Measurements from ENCODE around the gene PDSS2.
"Not testable (repeated sequence)": the region's sequence is repeated elsewhere in the genome, so short reads cannot be mapped to it uniquely, and the experiment has no call there.

The PDSS2 gene

GRCh38 chr6:107184435-107184834, 274.9 kb downstream of the PDSS2 start:
- Histone ChIP-seq H3K27me3 (ENCODE audit: control insufficient read depth, insufficient read depth, low read length) (no peaks in the 10 kb centered on the region), H3K4me3 (ENCODE audit: low read length) (no peak overlapping the region), H3K9me3 (ENCODE audit: control insufficient read depth, low read length) (no peaks in the 10 kb centered on the region), H3K36me3 (ENCODE audit: control insufficient read depth, insufficient read depth, low read length) (no peaks in the 10 kb centered on the region), H3K9ac (ENCODE audit: low read length) (no peak overlapping the region), H3K4me1 (ENCODE audit: control insufficient read depth, insufficient read depth, low read length) (no peaks in the 10 kb centered on the region)

- Histone ChIP-seq H3K36me3 (ENCODE audit: control insufficient read depth, insufficient read depth, low read length) (no peaks in the 10 kb centered on the region), H3K27me3 (ENCODE audit: control insufficient read depth, insufficient read depth, low read length) (no peaks in the 10 kb centered on the region), H3K4me3 (ENCODE audit: low read length) (no peak overlapping the region), H3K9ac (ENCODE audit: low read length) (no peak overlapping the region), H3K4me1 (ENCODE audit: control insufficient read depth, insufficient read depth, low read length) (no peaks in the 10 kb centered on the region), H3K9me3 (ENCODE audit: control insufficient read depth, low read length) (no peaks in the 10 kb centered on the region)
Measured at GRCh38 chr6:107180099-107180498, 279.3 kb downstream of the PDSS2 start.

GRCh38 chr6:107179004-107179403, 280.4 kb downstream of the PDSS2 start:
- Histone ChIP-seq H3K36me3 (ENCODE audit: control insufficient read depth, insufficient read depth, low read length) (no peaks in the 10 kb centered on the region), H3K9ac (ENCODE audit: low read length) (no peak overlapping the region), H3K4me1 (ENCODE audit: control insufficient read depth, insufficient read depth, low read length) (no peaks in the 10 kb centered on the region), H3K27me3 (ENCODE audit: control insufficient read depth, insufficient read depth, low read length) (no peaks in the 10 kb centered on the region), H3K9me3 (ENCODE audit: control insufficient read depth, low read length) (no peaks in the 10 kb centered on the region), H3K4me3 (ENCODE audit: low read length) (no peak overlapping the region)

- no peak overlapping the region for H3K4me3 ChIP-seq (ENCODE audit: low read length)
Measured at GRCh38 chr6:107173779-107174178, 285.6 kb downstream of the PDSS2 start.

GRCh38 chr6:107171513-107171912, 287.9 kb downstream of the PDSS2 start:
- H3K9ac ChIP-seq (ENCODE audit: low read length), result no peak overlapping the region
- no peak overlapping the region for H3K4me3 ChIP-seq (ENCODE audit: low read length)

More at GRCh38 chr6:107173779-107174178, 285.6 kb downstream of the PDSS2 start:
- H3K4me1 ChIP-seq (ENCODE audit: control insufficient read depth, insufficient read depth, low read length), result no peaks in the 10 kb centered on the region
- no peaks in the 10 kb centered on the region for H3K36me3 ChIP-seq (ENCODE audit: control insufficient read depth, insufficient read depth, low read length)
- no peaks in the 10 kb centered on the region for H3K9me3 ChIP-seq (ENCODE audit: control insufficient read depth, low read length)
- H3K27me3 ChIP-seq (ENCODE audit: control insufficient read depth, insufficient read depth, low read length), result no peaks in the 10 kb centered on the region
- no peak overlapping the region for H3K9ac ChIP-seq (ENCODE audit: low read length)

GRCh38 chr6:107164299-107164698, 295.1 kb downstream of the PDSS2 start:
- H3K9me3 ChIP-seq (ENCODE audit: control insufficient read depth, low read length); H3K9ac ChIP-seq (ENCODE audit: low read length); H3K4me1 ChIP-seq (ENCODE audit: control insufficient read depth, insufficient read depth, low read length); H3K27me3 ChIP-seq (ENCODE audit: control insufficient read depth, insufficient read depth, low read length); H3K4me3 ChIP-seq (ENCODE audit: low read length); H3K36me3 ChIP-seq (ENCODE audit: control insufficient read depth, insufficient read depth, low read length): not testable (repeated sequence)

More at GRCh38 chr6:107171513-107171912, 287.9 kb downstream of the PDSS2 start:
- Histone ChIP-seq H3K36me3 (ENCODE audit: control insufficient read depth, insufficient read depth, low read length) (no peaks in the 10 kb centered on the region), H3K9me3 (ENCODE audit: control insufficient read depth, low read length) (no peaks in the 10 kb centered on the region), H3K4me1 (ENCODE audit: control insufficient read depth, insufficient read depth, low read length) (no peaks in the 10 kb centered on the region), H3K27me3 (ENCODE audit: control insufficient read depth, insufficient read depth, low read length) (no peaks in the 10 kb centered on the region)

GRCh38 chr6:107161521-107161920, 297.8 kb downstream of the PDSS2 start:
- no peak overlapping the region for H3K4me3 ChIP-seq (ENCODE audit: low read length)
- peaks cover 4% of the 10 kb centered on the region for H3K4me1 ChIP-seq (ENCODE audit: control insufficient read depth, insufficient read depth, low read length)
- H3K36me3 ChIP-seq (ENCODE audit: control insufficient read depth, insufficient read depth, low read length), result no peaks in the 10 kb centered on the region
- H3K27me3 ChIP-seq (ENCODE audit: control insufficient read depth, insufficient read depth, low read length), result no peaks in the 10 kb centered on the region
- no peaks in the 10 kb centered on the region for H3K9me3 ChIP-seq (ENCODE audit: control insufficient read depth, low read length)
- no peak overlapping the region for H3K9ac ChIP-seq (ENCODE audit: low read length)

GRCh38 chr6:107156617-107157016, 302.7 kb downstream of the PDSS2 start:
- Histone ChIP-seq H3K4me3 (ENCODE audit: low read length) (no peak overlapping the region), H3K9me3 (ENCODE audit: control insufficient read depth, low read length) (no peaks in the 10 kb centered on the region), H3K4me1 (ENCODE audit: control insufficient read depth, insufficient read depth, low read length) (peaks cover 23% of the 10 kb centered on the region), H3K27me3 (ENCODE audit: control insufficient read depth, insufficient read depth, low read length) (no peaks in the 10 kb centered on the region), H3K9ac (ENCODE audit: low read length) (no peak overlapping the region), H3K36me3 (ENCODE audit: control insufficient read depth, insufficient read depth, low read length) (no peaks in the 10 kb centered on the region)

GRCh38 chr6:107154801-107155160, 304.6 kb downstream of the PDSS2 start:
- H3K36me3 ChIP-seq (ENCODE audit: control insufficient read depth, insufficient read depth, low read length), result no peaks in the 10 kb centered on the region
- H3K4me1 ChIP-seq (ENCODE audit: control insufficient read depth, insufficient read depth, low read length), result peaks cover 23% of the 10 kb centered on the region
- no peaks in the 10 kb centered on the region for H3K9me3 ChIP-seq (ENCODE audit: control insufficient read depth, low read length)

GRCh38 chr6:107154131-107154800, 305.1 kb downstream of the PDSS2 start:
- no peaks in the 10 kb centered on the region for H3K27me3 ChIP-seq (ENCODE audit: control insufficient read depth, insufficient read depth, low read length)
- no peaks in the 10 kb centered on the region for H3K9me3 ChIP-seq (ENCODE audit: control insufficient read depth, low read length)
- H3K9ac ChIP-seq (ENCODE audit: low read length), result no peak overlapping the region
- no peak overlapping the region for H3K4me3 ChIP-seq (ENCODE audit: low read length)
- peaks cover 23% of the 10 kb centered on the region for H3K4me1 ChIP-seq (ENCODE audit: control insufficient read depth, insufficient read depth, low read length)
- H3K36me3 ChIP-seq (ENCODE audit: control insufficient read depth, insufficient read depth, low read length), result no peaks in the 10 kb centered on the region

More at GRCh38 chr6:107154801-107155160, 304.6 kb downstream of the PDSS2 start:
- Histone ChIP-seq H3K27me3 (ENCODE audit: control insufficient read depth, insufficient read depth, low read length) (no peaks in the 10 kb centered on the region), H3K9ac (ENCODE audit: low read length) (no peak overlapping the region), H3K4me3 (ENCODE audit: low read length) (no peak overlapping the region)

- H3K27me3 ChIP-seq (ENCODE audit: control insufficient read depth, insufficient read depth, low read length), result no peaks in the 10 kb centered on the region
Measured at GRCh38 chr6:107152638-107153430, 306.5 kb downstream of the PDSS2 start.

GRCh38 chr6:107144666-107145065, 314.7 kb downstream of the PDSS2 start:
- no peaks in the 10 kb centered on the region for H3K36me3 ChIP-seq (ENCODE audit: control insufficient read depth, insufficient read depth, low read length)
- no peak overlapping the region for H3K4me3 ChIP-seq (ENCODE audit: low read length)
- no peaks in the 10 kb centered on the region for H3K4me1 ChIP-seq (ENCODE audit: control insufficient read depth, insufficient read depth, low read length)
- H3K9ac ChIP-seq (ENCODE audit: low read length), result no peak overlapping the region
- H3K27me3 ChIP-seq (ENCODE audit: control insufficient read depth, insufficient read depth, low read length), result no peaks in the 10 kb centered on the region
- no peaks in the 10 kb centered on the region for H3K9me3 ChIP-seq (ENCODE audit: control insufficient read depth, low read length)

More at GRCh38 chr6:107152638-107153430, 306.5 kb downstream of the PDSS2 start:
- Histone ChIP-seq H3K4me1 (ENCODE audit: control insufficient read depth, insufficient read depth, low read length) (peaks cover 23% of the 10 kb centered on the region), H3K36me3 (ENCODE audit: control insufficient read depth, insufficient read depth, low read length) (no peaks in the 10 kb centered on the region), H3K4me3 (ENCODE audit: low read length) (no peak overlapping the region), H3K9ac (ENCODE audit: low read length) (no peak overlapping the region), H3K9me3 (ENCODE audit: control insufficient read depth, low read length) (no peaks in the 10 kb centered on the region)
